ENCODE data around the gene SRMS. TPM values are rescaled to one million over a fixed set of nuclear protein-coding genes. Genes with fewer than 3 reads are reported as not detected.

SRMS gene
- total and polyA plus RNA-seq, 2 donors (not counting 3 experiments of a cell fraction or from before 2014, with no cell fraction given): not detected

- Histone ChIP-seq H3K4me2 (ENCODE audit: insufficient read depth, low read length) (no peak overlapping the region), H3K79me2 (ENCODE audit: control insufficient read depth, insufficient read depth, low read length) (no peaks in the 10 kb centered on the region), H2AFZ (ENCODE audit: low read depth, low read length) (no peak overlapping the region), H3K9ac (replicated peaks; ENCODE audit: extremely low read depth, insufficient read depth, low read length) (no peak overlapping the region), H3K9me1 (replicated peaks; ENCODE audit: control insufficient read depth, extremely low read depth, insufficient read depth, low read length) (no peaks in the 10 kb centered on the region), H3K36me3 (ENCODE audit: control insufficient read depth in 2 of 2, extremely low read depth in 1 of 2, insufficient read depth in 2 of 2, low read length in 2 of 2) (no peaks in the 10 kb centered on the region), H3K4me1 (ENCODE audit: control insufficient read depth, extremely low read depth, insufficient read depth, low read length) (no peaks in the 10 kb centered on the region), H3K4me3 (replicated peaks in 1 of 3; ENCODE audit: insufficient read depth in 1 of 3, low read depth in 1 of 3, low read length in 3 of 3) (no peak overlapping the region), H3K27me3 (ENCODE audit: control insufficient read depth in 2 of 2, insufficient read depth in 2 of 2, low read length in 2 of 2) (no peaks in the 10 kb centered on the region), H3K27ac (ENCODE audit: insufficient read depth, low read depth, low read length) (no peak overlapping the region), H4K20me1 (replicated peaks; ENCODE audit: control insufficient read depth, extremely low read depth, insufficient read depth, low read length) (no peaks in the 10 kb centered on the region), H3K9me3 (replicated peaks; ENCODE audit: control insufficient read depth, insufficient read depth, low read length) (no peaks in the 10 kb centered on the region)
- intact Hi-C loops (cut with micrococcal nuclease) (no loop called here), dilution Hi-C loops (cut with MboI; ENCODE audit: extremely low pct_ligation_motif_present, low sequenced_read_pairs) (no loop called here)
- DNase-seq (ENCODE audit: low read depth, low spot score) (no peak), FAIRE-seq (no peak)
- ChIA-PET POLR2A (interaction anchor here (1.4 kb wide), 1 partner anchor 10 kb away, joined by 9 read pairs; the partner anchor contains the start of gene PPDPF), CTCF (interaction anchor here (0.8 to 3.2 kb wide), 2 partner anchors 8 to 10 kb away, joined by 4 to 12 read pairs; partner anchors contain the start of genes PPDPF and PTK6)
- no TSS peak for BruUV-seq (replicated peaks)
- no peak for TF ChIP-seq GATA2 (IDR thresholded peaks at IDR 0.05; ENCODE audit: insufficient read depth, insufficient read length, low read depth, low read length)
- TF ChIP-seq JUN (IDR thresholded peaks at IDR 0.05; ENCODE audit: borderline replicate concordance, insufficient read depth, insufficient read length, low read depth): no peak
- TF ChIP-seq MYC (IDR thresholded peaks at IDR 0.05; ENCODE audit: low read depth, low read length): no peak
- no peak for TF ChIP-seq MAX (IDR thresholded peaks at IDR 0.05; ENCODE audit: insufficient read depth, insufficient read length)
- no peak for TF ChIP-seq POLR2AphosphoS5 (IDR thresholded peaks at IDR 0.05; ENCODE audit: insufficient read depth, low read depth, low read length)
- TF ChIP-seq CTCF (IDR thresholded peaks at IDR 0.05; ENCODE audit: extremely low read depth in 1 of 2, insufficient read depth in 1 of 2, low read depth in 1 of 2, low read length in 2 of 2): no peak
- TF ChIP-seq EZH2 (IDR thresholded peaks at IDR 0.05; ENCODE audit: borderline replicate concordance, low read depth, low read length, severe bottlenecking): no peak
- no peak for TF ChIP-seq FOS (IDR thresholded peaks at IDR 0.05; ENCODE audit: borderline replicate concordance, insufficient read depth, low read length)
- no peak for TF ChIP-seq POLR2A (IDR thresholded peaks at IDR 0.05; ENCODE audit: low read depth, low read length)
These were observed 17.4 kb downstream of the SRMS start for GRCh38 chr20:63529861-63530787.

Data from endothelial cell of umbilical vein (primary cell).